ENCODE results near the gene RPL13.

- TF ChIP-seq CTCF (IDR thresholded peaks at IDR 0.05) (no peak), POLR2A (IDR thresholded peaks at IDR 0.05) (no peak)
Measured at GRCh38 chr16:89572485-89573205, 12.2 kb downstream of the RPL13 start.

All from Peyer's patch (tissue), 4 donors.